Keratinocyte (primary cell): ENCODE results near the gene DPYD.

ENCODE experiments used
- CTCF ChIP-seq, 3 experiments: IDR thresholded peaks in 1 of 3; conservative IDR thresholded peaks in 1 of 3; optimal IDR thresholded peaks in 1 of 3; 2 replicates in 2 of 3; 3 replicates in 1 of 3; pipeline versions ENCODE3 to v1.5.1; 2011; ENCODE audit warnings: low read length in 3 of 3, mild to moderate bottlenecking in 3 of 3, moderate library complexity in 2 of 3, control low read depth in 1 of 3, inconsistent platforms in 1 of 3; ENCODE audit not compliant: insufficient read depth in 2 of 3; ENCODE audit errors: extremely low read depth in 1 of 3
- EZH2 ChIP-seq: IDR thresholded peaks from one replicate; pipeline ENCODE4 v1.6.1; 2012; ENCODE audit warnings: inconsistent platforms, mild to moderate bottlenecking, low read length, moderate library complexity

GRCh38 chr1:97960470-97960869 lies 39.6 kb upstream of the DPYD start:
- TF ChIP-seq CTCF (optimal IDR thresholded peaks at IDR 0.05 in 1 of 3, IDR thresholded peaks at IDR 0.05 in 1 of 3, conservative IDR thresholded peaks at IDR 0.05 in 1 of 3; ENCODE audit: extremely low read depth in 1 of 3, insufficient read depth in 2 of 3, low read length in 3 of 3) (no peak), EZH2 (no peak)
